ENCODE data around the gene GNG14.

DNA sequence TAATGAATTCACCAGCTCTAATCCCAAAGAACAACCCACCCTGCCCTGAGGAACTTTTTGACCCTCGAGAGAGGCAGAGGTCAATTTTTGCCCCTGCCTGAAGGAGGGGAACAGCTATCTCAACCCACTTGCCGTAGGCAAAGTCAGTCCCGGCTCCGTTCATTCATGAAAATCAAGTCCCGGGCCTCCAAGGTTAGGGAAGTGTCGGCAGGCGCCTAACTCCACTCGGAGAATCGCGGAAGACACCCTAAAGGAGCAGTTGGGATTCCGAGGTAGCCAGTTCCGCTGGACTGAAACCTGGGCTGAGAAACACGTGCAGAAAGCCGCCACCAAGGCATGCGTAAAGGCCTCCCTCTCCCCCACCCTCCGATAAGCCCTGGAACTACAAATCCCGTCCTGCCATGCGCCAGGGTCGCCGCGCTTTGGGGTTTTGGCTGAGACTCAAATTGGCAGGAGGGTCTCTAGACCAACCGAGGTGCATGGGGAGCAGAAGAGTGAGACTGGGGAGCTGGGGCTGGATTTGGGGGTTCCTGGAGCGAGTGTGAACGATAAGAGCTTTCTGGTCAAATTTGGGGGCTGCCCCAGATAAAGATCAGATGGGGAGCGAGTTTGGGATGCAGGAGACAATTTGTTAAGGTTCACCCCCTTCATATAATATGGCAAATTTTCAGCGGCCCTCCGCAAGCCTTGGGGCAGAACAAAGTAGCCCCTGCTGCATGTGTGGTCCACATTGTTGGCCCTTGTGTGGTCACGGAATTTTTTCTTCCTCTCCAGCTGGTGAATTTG lies 36.0 kb downstream of the GNG14 start, which contains the start of gene TNPO2:
- TF ChIP-seq, protein P1, sequence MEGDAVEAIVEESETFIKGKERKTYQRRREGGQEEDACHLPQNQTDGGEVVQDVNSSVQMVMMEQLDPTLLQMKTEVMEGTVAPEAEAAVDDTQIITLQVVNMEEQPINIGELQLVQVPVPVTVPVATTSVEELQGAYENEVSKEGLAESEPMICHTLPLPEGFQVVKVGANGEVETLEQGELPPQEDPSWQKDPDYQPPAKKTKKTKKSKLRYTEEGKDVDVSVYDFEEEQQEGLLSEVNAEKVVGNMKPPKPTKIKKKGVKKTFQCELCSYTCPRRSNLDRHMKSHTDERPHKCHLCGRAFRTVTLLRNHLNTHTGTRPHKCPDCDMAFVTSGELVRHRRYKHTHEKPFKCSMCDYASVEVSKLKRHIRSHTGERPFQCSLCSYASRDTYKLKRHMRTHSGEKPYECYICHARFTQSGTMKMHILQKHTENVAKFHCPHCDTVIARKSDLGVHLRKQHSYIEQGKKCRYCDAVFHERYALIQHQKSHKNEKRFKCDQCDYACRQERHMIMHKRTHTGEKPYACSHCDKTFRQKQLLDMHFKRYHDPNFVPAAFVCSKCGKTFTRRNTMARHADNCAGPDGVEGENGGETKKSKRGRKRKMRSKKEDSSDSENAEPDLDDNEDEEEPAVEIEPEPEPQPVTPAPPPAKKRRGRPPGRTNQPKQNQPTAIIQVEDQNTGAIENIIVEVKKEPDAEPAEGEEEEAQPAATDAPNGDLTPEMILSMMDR (conservative IDR thresholded peaks at IDR 0.05; ENCODE audit: low read length) = no peak
- no peak for TF ChIP-seq EZH2phosphoT487 (IDR thresholded peaks at IDR 0.05; ENCODE audit: borderline replicate concordance)
